Heart left ventricle (tissue), 13 donors: ENCODE data around the gene CFAP70.

ENCODE experiments used
- POLR2A ChIP-seq, 2 donors: fragments of 450-650 bp; IDR thresholded peaks; one replicate each; pipeline ENCODE4 v1.6.1; 2017; ENCODE audit warnings: antibody characterized with exemption in 2 of 2, mild to moderate bottlenecking in 2 of 2, moderate library complexity in 2 of 2
- TF ChIP-seq, protein P1 (sequence below), 12 donors: fragments of 200-600 bp; sonication (generic) in 4 of 12; IDR thresholded peaks; one replicate each; pipeline versions ENCODE4 v1.5.0 to v1.8.0; 2018 to 2022; ENCODE audit warnings: antibody characterized with exemption in 12 of 12, mild to moderate bottlenecking in 5 of 12
- donor health status: ischemic (EF 13 %, LVEDD 7.1; RV severe dilation, severe dysfunction).
- donor health status: DM: no; HTN: yes; CAD: no.
- donor health status: DM: no; HTN: no; CAD: no.
- donor health status: ischemic (EF 25% LVEDD 6.9; RV normal size, moderate dysfunction).
- donor health status: ischemic (EF 25% LVEDD 5.7; RV mildly dilated, moderate dysfunction).
- donor health status: ischemic (EF 35%, LVEDD 5.7; RV mildly dilated, moderate dysfunction).
- donor health status: nonischemic (EF 11% LVEDD 7.7; RV severe dilation, severe dysfunction).
- donor health status: DM: yes; HTN: yes; CAD: no.
- donor health status: PGD.
- donor health status: ischemic (EF 29% LVEDD 5.4; RV normal size, mild dysfunction).
- donor health status: nonischemic (EF 23%, LVEDD 6.1; RV moderate dilation, normal function).

DNA sequence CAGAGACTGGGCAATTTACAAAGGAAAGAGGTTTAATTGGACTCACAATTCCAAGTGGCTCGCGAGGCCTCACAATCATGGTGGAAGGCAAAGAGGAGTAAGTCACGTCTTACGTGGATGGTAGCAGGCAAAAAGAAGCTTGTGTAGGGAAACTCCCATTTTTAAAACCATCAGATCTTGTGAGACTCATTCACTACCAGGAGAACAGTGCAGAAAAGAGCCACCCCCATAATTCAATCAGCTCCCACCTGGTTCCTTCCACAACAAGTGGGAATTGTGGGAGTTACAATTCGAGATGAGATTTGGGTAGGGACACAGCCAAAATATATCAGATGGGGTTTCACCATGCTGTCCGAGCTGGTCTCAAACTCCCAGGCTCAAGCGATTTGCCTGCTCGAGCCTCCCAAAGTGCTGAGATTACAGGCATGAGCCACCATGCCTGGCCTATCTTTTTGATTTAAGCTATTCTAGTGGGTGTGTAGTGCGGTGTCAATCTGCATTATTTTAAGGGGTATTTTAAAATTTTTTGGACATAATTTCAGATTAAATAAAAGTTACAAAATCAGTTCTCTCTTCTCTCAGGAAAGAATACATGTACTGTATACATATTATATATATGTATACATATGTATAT is 97.2 kb downstream of the CFAP70 start:
- TF ChIP-seq, protein P1, sequence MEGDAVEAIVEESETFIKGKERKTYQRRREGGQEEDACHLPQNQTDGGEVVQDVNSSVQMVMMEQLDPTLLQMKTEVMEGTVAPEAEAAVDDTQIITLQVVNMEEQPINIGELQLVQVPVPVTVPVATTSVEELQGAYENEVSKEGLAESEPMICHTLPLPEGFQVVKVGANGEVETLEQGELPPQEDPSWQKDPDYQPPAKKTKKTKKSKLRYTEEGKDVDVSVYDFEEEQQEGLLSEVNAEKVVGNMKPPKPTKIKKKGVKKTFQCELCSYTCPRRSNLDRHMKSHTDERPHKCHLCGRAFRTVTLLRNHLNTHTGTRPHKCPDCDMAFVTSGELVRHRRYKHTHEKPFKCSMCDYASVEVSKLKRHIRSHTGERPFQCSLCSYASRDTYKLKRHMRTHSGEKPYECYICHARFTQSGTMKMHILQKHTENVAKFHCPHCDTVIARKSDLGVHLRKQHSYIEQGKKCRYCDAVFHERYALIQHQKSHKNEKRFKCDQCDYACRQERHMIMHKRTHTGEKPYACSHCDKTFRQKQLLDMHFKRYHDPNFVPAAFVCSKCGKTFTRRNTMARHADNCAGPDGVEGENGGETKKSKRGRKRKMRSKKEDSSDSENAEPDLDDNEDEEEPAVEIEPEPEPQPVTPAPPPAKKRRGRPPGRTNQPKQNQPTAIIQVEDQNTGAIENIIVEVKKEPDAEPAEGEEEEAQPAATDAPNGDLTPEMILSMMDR (IDR thresholded peaks at IDR 0.05), result no peak
- no peak for TF ChIP-seq POLR2A (IDR thresholded peaks at IDR 0.05)
